ENCODE measurements around the gene HELT. TPM values are rescaled to one million over a fixed set of nuclear protein-coding genes. Genes with fewer than 3 reads are reported as not detected.
"Not testable (repeated sequence)": the region's sequence is repeated elsewhere in the genome, so short reads cannot be mapped to it uniquely, and the experiment has no call there.

HELT gene
- polyA plus RNA-seq, 3 donors: not detected

- H3K27ac ChIP-seq (ENCODE audit: low read depth, low read length): no peak overlapping the region
- WGBS, 3 donors: 40 to 51% (median 48%) methylated on average over 9 of the region's 9 CpGs
Measured at GRCh38 chr4:185023471-185023870, 5.2 kb downstream of the HELT start.

DNA sequence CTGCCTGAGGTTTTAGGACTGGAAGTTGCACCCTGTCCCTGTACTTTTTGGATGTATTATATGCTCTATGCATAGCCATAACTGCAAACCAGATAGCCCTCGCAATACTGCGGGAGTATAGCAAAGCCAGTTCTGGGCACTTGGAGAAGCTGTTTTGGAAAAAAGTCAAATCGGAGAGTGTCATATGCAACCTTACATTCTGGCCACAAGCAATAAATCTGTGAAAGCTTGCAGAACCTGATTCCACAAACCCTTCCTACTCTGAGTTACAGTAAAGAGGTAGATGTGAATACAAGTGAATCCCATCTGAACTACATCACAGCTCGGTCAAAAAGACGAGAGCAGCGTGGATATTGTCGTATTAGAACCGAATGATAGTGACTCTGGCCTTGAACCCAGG is 10.3 kb downstream of the HELT start:
- no peak overlapping the region for H3K27ac ChIP-seq (ENCODE audit: low read depth, low read length)
- 82 to 94% (median 92%) methylated on average over 8 of the region's 8 CpGs for WGBS, 3 donors

DNA sequence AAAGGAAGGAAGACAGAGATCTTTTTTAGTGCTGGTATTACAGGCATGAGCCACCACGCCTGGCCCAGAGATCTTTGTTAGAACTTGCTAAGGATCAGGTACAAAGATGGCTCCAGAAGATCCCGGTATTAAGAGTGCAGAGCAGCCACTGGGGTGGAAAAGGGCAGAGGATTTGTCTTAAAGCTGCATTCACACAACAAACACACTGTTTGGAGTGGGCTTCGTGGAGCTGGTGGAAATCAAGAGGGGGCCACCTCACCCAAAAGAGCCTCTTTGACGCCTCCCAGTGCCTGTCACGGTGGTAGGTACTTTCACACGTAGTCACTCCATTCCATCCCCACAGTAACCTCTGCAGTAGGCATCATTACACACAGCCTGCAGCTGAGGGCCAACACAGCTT is 13.3 kb downstream of the HELT start:
- H3K27ac ChIP-seq (ENCODE audit: low read depth, low read length): no peak overlapping the region
- 63 to 64% (median 64%) methylated on average over 6 of the region's 6 CpGs for WGBS, 3 donors

- 82 to 83% (median 82%) methylated on average over 9 of the region's 9 CpGs for WGBS, 3 donors
- no peak overlapping the region for H3K27ac ChIP-seq (ENCODE audit: low read depth, low read length)
Measured at GRCh38 chr4:185033072-185033471, 14.8 kb downstream of the HELT start.

- no peak overlapping the region for H3K27ac ChIP-seq (ENCODE audit: low read depth, low read length)
- 76 to 80% (median 78%) methylated on average over 6 of the region's 6 CpGs for WGBS, 3 donors
Measured at GRCh38 chr4:185033950-185034349, 15.7 kb downstream of the HELT start.

DNA sequence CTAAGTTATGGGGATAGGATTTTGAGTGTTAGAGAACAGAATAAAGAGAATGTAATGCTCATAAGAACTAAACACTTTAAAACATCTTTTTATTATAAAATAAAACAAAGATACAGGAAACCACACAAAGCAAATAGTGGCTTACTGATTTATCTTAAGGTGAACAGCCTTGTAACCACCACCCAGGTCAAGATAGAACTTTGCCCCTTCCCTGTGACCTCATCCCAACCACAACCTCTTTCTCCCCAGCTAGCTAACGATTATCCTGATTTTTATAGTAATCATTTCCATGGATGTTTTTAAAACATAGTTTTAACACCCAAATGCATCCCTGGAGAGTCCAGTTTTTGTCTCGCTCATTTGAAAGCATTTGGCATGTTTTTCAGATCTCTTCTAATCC is 17.0 kb downstream of the HELT start:
- no peak overlapping the region for H3K27ac ChIP-seq (ENCODE audit: low read depth, low read length)

DNA sequence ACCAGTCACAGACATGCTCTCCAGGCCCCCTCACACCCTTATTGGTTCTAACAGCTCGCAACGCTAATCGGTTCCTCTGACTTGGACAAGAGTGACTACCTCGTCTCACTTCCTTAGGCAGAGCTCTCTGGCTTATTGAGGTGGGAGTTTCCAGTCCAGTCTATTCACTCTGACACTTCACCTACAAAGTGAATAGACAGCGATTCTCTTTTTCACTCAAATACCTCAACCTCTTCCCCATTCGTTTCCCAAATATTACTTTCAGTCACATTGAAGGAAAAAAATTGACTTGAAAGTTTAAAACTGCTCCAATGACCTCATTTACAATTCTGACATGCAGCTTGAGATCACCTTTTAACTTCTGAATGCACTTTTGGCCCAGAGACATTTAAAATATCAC is 17.7 kb downstream of the HELT start:
- WGBS, 3 donors: 84 to 88% (median 88%) methylated on average over 6 of the region's 6 CpGs
- H3K27ac ChIP-seq (ENCODE audit: low read depth, low read length): no peak overlapping the region

More for the DNA sequence above, 17.0 kb downstream of the HELT start:
- WGBS, 3 donors: 69 to 85% (median 72%) methylated on average over 2 of the region's 2 CpGs

DNA sequence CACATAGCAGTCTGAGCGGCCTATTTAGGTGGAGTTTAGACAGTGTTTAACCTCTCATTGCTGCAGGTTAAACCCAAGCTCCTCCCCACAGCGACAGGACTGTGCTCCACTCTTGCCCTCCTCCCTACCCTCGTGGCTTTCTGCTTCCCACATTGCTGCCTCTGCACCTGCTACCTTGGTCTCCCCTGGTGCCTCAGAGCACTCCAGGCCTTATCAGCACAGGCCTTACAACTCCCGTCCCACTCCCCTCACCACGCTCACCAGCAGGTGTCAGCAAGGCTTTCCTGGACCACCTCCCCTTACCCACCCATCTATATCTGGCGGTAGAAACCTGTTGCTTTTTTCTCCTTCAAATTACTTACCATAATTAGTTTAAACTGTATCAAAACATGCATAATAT is 18.6 kb downstream of the HELT start:
- WGBS, 3 donors: 80 to 84% (median 83%) methylated on average over 6 of the region's 6 CpGs
- no peak overlapping the region for H3K27ac ChIP-seq (ENCODE audit: low read depth, low read length)

GRCh38 chr4:185039508-185040273 is 21.4 kb downstream of the HELT start:
- 12 to 13% (median 13%) methylated on average over 15 of the region's 15 CpGs for WGBS, 3 donors

GRCh38 chr4:185040523-185040922 is 22.2 kb downstream of the HELT start:
- H3K27ac ChIP-seq (ENCODE audit: low read depth, low read length): no peak overlapping the region
- 76 to 77% (median 77%) methylated on average over 5 of the region's 5 CpGs for WGBS, 3 donors

More at GRCh38 chr4:185039508-185040273, 21.4 kb downstream of the HELT start:
- H3K27ac ChIP-seq (ENCODE audit: low read depth, low read length): no peak overlapping the region

GRCh38 chr4:185050286-185050685 is 32.0 kb downstream of the HELT start:
- not testable (repeated sequence) for H3K27ac ChIP-seq (ENCODE audit: low read depth, low read length)
- 56 to 76% (median 67%) methylated on average over 6 of the region's 6 CpGs for WGBS, 3 donors

DNA sequence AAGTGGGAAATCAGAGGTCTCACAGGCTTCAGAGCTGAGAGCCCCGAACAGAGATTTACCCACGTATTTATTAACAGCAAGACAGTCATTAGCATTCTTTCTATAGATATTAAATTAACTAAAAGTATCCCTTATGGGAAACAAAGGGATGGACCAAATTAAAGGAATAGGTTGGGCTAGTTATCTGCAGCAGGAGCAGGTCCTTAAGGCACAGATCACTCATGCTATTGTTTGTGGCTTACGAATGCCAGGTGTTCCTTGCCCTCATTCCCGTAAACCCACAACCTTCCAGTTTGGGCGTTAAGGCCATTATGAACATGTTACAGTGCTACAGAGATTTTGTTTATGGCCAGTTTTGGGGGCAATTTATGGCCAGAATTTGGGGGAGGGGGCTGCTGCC is 33.0 kb downstream of the HELT start:
- WGBS, 3 donors: 94 to 96% (median 96%) methylated on average over 5 of the region's 5 CpGs
- not testable (repeated sequence) for H3K27ac ChIP-seq (ENCODE audit: low read depth, low read length)

GRCh38 chr4:185053746-185054145 is 35.5 kb downstream of the HELT start:
- 94 to 97% (median 96%) methylated on average over 14 of the region's 14 CpGs for WGBS, 3 donors
- H3K27ac ChIP-seq (ENCODE audit: low read depth, low read length): no peak overlapping the region

GRCh38 chr4:185054272-185054671 is 36.0 kb downstream of the HELT start:
- 71 to 92% (median 88%) methylated on average over 5 of the region's 5 CpGs for WGBS, 3 donors
- no peak overlapping the region for H3K27ac ChIP-seq (ENCODE audit: low read depth, low read length)

DNA sequence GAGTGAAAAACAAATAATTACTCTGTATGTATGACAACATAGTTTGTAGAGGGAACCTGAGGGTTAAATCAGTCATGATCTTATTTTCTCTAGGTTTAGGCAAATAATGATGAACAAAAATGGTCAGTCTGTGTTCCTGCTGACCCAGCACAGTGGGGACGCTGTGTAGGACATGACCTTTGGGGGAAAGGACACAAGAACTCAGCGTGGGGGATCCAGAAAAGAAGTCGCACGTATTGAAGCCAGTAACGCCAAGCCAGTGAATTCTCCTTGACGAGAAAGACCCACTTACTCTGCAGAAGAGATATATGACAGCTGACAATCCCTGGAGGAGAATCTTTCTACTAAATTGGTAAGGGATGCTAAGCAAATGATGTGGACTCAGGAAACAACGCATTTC is 36.6 kb downstream of the HELT start:
- H3K27ac ChIP-seq (ENCODE audit: low read depth, low read length): no peak overlapping the region

DNA sequence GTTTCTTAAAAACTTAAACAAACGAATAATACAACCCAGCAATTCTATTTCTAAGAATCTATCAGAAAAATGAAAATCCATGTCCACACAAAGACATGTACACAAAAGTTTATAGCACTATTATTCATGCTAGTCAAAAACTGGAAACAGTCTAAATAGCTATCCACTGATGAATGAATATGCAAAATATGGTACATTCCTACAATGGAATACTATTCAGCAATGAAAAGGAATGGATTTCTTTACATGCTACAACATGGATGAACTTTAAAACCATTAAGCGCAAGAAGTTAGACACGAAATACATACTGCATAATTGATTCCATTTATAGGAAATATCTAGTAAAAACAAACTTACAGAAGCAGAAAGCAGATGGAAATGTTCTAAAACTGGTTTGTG is 43.3 kb downstream of the HELT start:
- 76 to 81% (median 79%) methylated on average over 3 of the region's 3 CpGs for WGBS, 3 donors
- no peak overlapping the region for H3K27ac ChIP-seq (ENCODE audit: low read depth, low read length)

More for the DNA sequence above, 36.6 kb downstream of the HELT start:
- WGBS, 3 donors: 62 to 83% (median 72%) methylated on average over 7 of the region's 7 CpGs

DNA sequence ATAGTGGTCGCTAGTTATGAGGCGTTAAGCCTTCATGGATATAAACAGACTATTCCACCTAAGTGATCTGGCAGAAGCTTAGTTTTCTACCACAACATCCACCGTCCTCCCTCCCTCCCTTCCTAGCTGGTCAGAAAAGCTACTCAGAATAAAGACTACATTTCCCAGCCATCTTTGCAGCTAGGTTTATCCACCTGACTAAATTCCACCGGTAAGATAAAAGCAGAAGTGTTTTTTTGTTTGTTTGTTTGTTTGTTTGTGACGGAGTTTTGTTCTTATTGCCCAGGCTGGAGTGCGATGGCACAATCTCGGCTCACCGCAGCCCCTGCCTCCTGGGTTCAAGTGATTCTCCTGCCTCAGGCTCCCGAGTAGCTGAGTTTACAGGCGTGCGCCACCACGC is 44.3 kb downstream of the HELT start:
- no peak overlapping the region for H3K27ac ChIP-seq (ENCODE audit: low read depth, low read length)
- WGBS, 3 donors: 84 to 91% (median 89%) methylated on average over 12 of the region's 12 CpGs

DNA sequence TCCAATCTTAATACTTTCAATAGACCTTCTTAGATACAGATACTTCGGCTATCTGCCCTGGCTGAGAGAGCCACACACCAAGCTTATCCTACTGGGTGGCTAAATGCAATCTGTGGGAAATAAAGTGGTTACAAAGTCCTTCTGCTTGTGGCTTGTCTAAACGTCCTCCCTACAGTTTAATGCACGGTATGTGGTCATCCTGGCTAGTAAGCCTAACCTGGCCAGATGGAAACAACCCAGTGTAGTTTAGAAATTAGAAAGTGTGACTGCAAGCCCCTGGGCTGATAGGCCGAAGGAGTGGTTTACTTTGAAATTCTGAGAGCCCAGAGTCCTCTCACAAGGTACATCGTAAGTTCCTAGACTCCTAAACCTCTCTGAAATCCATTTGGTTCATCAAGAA is 47.9 kb downstream of the HELT start:
- H3K27ac ChIP-seq (ENCODE audit: low read depth, low read length): no peak overlapping the region
- 83 to 86% (median 85%) methylated on average over 5 of the region's 5 CpGs for WGBS, 3 donors

- WGBS, 3 donors: 67 to 80% (median 69%) methylated on average over 3 of the region's 3 CpGs
Measured at GRCh38 chr4:185068837-185069236, 50.5 kb downstream of the HELT start.

More at GRCh38 chr4:185068837-185069236, 50.5 kb downstream of the HELT start:
- H3K27ac ChIP-seq (ENCODE audit: low read depth, low read length): no peak overlapping the region
